ENCODE data around the gene PSMD3. TPM values are rescaled to one million over a fixed set of nuclear protein-coding genes. Genes with fewer than 3 reads are reported as not detected.
A peak's percentile ranks its signal among the peaks of the same experiment; 100 is the strongest.

The PSMD3 gene
- total and polyA plus RNA-seq, 9 of the 15 experiments (the other 6 are each of a cell fraction or from before 2014, with no cell fraction given), result 2.0 to 251 (median 135) TPM

DNA sequence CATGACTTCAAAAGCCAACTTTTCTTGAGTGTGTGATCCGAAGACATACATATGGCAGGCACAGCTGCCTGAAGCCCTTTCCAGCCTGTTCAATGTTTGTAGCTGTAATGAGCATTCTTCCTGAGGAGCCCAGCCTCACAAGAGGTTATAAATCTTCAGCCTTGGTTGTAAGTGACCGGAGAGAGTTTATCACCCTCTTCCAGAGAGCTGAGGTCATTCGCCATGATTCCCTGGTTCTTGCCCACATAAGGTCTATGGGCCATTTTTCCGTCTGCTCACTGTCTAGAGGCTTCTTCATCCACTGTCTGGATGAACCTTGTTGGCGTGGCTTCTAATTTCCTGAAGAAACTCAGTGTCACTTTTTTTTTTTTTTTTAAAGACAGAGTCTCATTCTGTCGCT is 24.9 kb downstream of the PSMD3 start (continued):
- TF ChIP-seq, protein P1, sequence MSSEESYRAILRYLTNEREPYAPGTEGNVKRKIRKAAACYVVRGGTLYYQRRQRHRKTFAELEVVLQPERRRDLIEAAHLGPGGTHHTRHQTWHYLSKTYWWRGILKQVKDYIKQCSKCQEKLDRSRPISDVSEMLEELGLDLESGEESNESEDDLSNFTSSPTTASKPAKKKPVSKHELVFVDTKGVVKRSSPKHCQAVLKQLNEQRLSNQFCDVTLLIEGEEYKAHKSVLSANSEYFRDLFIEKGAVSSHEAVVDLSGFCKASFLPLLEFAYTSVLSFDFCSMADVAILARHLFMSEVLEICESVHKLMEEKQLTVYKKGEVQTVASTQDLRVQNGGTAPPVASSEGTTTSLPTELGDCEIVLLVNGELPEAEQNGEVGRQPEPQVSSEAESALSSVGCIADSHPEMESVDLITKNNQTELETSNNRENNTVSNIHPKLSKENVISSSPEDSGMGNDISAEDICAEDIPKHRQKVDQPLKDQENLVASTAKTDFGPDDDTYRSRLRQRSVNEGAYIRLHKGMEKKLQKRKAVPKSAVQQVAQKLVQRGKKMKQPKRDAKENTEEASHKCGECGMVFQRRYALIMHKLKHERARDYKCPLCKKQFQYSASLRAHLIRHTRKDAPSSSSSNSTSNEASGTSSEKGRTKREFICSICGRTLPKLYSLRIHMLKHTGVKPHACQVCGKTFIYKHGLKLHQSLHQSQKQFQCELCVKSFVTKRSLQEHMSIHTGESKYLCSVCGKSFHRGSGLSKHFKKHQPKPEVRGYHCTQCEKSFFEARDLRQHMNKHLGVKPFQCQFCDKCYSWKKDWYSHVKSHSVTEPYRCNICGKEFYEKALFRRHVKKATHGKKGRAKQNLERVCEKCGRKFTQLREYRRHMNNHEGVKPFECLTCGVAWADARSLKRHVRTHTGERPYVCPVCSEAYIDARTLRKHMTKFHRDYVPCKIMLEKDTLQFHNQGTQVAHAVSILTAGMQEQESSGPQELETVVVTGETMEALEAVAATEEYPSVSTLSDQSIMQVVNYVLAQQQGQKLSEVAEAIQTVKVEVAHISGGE (CRISPR knock-in tag; IDR thresholded peaks at IDR 0.05), result peak in 1 of 3 experiments; percentile 59; a peak in 1 of 6 replicates
- TF ChIP-seq, protein P2, sequence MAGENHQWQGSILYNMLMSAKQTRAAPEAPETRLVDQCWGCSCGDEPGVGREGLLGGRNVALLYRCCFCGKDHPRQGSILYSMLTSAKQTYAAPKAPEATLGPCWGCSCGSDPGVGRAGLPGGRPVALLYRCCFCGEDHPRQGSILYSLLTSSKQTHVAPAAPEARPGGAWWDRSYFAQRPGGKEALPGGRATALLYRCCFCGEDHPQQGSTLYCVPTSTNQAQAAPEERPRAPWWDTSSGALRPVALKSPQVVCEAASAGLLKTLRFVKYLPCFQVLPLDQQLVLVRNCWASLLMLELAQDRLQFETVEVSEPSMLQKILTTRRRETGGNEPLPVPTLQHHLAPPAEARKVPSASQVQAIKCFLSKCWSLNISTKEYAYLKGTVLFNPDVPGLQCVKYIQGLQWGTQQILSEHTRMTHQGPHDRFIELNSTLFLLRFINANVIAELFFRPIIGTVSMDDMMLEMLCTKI (IDR thresholded peaks at IDR 0.05; ENCODE audit: partially characterized antibody), result no peak
- TF ChIP-seq NFIX (CRISPR knock-in tag; IDR thresholded peaks at IDR 0.05; ENCODE audit: low read depth) (no peak), SMARCE1 (IDR thresholded peaks at IDR 0.05) (no peak), WHSC1 (IDR thresholded peaks at IDR 0.05; ENCODE audit: low read length) (no peak), ZNF586 (CRISPR knock-in tag; conservative IDR thresholded peaks at IDR 0.05) (no peak)
- TF ChIP-seq, protein P3, sequence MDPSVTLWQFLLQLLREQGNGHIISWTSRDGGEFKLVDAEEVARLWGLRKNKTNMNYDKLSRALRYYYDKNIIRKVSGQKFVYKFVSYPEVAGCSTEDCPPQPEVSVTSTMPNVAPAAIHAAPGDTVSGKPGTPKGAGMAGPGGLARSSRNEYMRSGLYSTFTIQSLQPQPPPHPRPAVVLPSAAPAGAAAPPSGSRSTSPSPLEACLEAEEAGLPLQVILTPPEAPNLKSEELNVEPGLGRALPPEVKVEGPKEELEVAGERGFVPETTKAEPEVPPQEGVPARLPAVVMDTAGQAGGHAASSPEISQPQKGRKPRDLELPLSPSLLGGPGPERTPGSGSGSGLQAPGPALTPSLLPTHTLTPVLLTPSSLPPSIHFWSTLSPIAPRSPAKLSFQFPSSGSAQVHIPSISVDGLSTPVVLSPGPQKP (CRISPR knock-in tag; IDR thresholded peaks at IDR 0.05), result no peak
- TF ChIP-seq, protein P4, sequence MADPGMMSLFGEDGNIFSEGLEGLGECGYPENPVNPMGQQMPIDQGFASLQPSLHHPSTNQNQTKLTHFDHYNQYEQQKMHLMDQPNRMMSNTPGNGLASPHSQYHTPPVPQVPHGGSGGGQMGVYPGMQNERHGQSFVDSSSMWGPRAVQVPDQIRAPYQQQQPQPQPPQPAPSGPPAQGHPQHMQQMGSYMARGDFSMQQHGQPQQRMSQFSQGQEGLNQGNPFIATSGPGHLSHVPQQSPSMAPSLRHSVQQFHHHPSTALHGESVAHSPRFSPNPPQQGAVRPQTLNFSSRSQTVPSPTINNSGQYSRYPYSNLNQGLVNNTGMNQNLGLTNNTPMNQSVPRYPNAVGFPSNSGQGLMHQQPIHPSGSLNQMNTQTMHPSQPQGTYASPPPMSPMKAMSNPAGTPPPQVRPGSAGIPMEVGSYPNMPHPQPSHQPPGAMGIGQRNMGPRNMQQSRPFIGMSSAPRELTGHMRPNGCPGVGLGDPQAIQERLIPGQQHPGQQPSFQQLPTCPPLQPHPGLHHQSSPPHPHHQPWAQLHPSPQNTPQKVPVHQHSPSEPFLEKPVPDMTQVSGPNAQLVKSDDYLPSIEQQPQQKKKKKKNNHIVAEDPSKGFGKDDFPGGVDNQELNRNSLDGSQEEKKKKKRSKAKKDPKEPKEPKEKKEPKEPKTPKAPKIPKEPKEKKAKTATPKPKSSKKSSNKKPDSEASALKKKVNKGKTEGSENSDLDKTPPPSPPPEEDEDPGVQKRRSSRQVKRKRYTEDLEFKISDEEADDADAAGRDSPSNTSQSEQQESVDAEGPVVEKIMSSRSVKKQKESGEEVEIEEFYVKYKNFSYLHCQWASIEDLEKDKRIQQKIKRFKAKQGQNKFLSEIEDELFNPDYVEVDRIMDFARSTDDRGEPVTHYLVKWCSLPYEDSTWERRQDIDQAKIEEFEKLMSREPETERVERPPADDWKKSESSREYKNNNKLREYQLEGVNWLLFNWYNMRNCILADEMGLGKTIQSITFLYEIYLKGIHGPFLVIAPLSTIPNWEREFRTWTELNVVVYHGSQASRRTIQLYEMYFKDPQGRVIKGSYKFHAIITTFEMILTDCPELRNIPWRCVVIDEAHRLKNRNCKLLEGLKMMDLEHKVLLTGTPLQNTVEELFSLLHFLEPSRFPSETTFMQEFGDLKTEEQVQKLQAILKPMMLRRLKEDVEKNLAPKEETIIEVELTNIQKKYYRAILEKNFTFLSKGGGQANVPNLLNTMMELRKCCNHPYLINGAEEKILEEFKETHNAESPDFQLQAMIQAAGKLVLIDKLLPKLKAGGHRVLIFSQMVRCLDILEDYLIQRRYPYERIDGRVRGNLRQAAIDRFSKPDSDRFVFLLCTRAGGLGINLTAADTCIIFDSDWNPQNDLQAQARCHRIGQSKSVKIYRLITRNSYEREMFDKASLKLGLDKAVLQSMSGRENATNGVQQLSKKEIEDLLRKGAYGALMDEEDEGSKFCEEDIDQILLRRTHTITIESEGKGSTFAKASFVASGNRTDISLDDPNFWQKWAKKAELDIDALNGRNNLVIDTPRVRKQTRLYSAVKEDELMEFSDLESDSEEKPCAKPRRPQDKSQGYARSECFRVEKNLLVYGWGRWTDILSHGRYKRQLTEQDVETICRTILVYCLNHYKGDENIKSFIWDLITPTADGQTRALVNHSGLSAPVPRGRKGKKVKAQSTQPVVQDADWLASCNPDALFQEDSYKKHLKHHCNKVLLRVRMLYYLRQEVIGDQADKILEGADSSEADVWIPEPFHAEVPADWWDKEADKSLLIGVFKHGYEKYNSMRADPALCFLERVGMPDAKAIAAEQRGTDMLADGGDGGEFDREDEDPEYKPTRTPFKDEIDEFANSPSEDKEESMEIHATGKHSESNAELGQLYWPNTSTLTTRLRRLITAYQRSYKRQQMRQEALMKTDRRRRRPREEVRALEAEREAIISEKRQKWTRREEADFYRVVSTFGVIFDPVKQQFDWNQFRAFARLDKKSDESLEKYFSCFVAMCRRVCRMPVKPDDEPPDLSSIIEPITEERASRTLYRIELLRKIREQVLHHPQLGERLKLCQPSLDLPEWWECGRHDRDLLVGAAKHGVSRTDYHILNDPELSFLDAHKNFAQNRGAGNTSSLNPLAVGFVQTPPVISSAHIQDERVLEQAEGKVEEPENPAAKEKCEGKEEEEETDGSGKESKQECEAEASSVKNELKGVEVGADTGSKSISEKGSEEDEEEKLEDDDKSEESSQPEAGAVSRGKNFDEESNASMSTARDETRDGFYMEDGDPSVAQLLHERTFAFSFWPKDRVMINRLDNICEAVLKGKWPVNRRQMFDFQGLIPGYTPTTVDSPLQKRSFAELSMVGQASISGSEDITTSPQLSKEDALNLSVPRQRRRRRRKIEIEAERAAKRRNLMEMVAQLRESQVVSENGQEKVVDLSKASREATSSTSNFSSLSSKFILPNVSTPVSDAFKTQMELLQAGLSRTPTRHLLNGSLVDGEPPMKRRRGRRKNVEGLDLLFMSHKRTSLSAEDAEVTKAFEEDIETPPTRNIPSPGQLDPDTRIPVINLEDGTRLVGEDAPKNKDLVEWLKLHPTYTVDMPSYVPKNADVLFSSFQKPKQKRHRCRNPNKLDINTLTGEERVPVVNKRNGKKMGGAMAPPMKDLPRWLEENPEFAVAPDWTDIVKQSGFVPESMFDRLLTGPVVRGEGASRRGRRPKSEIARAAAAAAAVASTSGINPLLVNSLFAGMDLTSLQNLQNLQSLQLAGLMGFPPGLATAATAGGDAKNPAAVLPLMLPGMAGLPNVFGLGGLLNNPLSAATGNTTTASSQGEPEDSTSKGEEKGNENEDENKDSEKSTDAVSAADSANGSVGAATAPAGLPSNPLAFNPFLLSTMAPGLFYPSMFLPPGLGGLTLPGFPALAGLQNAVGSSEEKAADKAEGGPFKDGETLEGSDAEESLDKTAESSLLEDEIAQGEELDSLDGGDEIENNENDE (IDR thresholded peaks at IDR 0.05; ENCODE audit: low read depth, low read length), result no peak
- TF ChIP-seq, protein P5, sequence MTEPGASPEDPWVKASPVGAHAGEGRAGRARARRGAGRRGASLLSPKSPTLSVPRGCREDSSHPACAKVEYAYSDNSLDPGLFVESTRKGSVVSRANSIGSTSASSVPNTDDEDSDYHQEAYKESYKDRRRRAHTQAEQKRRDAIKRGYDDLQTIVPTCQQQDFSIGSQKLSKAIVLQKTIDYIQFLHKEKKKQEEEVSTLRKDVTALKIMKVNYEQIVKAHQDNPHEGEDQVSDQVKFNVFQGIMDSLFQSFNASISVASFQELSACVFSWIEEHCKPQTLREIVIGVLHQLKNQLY (CRISPR knock-in tag; conservative IDR thresholded peaks at IDR 0.05), result no peak

All from K562 (cell line).